Fibroblast of lung (primary cell): ENCODE measurements around the gene PGM2L1. TPM values are rescaled to one million over a fixed set of nuclear protein-coding genes. Genes with fewer than 3 reads are reported as not detected.

Experiments used
- DNase-seq, 2 donors: peaks; one replicate each; pipeline versions ENCODE4 v3.0.0 to v3.0.0-alpha.2; 2010; ENCODE audit warnings: low read depth in 2 of 2
- H2AFZ ChIP-seq: 2 replicates; pipeline ENCODE4 v1.5.1; 2012; ENCODE audit warnings: low read length, control low read depth, inconsistent platforms
- H3K27ac ChIP-seq: 2 replicates; pipeline ENCODE4 v1.5.1; 2011; ENCODE audit warnings: low read length, control low read depth; ENCODE audit not compliant: insufficient read depth
- H3K27me3 ChIP-seq: 2 replicates; pipeline ENCODE4 v1.5.1; 2011; ENCODE audit warnings: mild to moderate bottlenecking, low read length; ENCODE audit not compliant: control insufficient read depth, insufficient read depth
- H3K36me3 ChIP-seq: 2 replicates; pipeline ENCODE4 v1.5.1; 2011; ENCODE audit warnings: low read length; ENCODE audit not compliant: control insufficient read depth, insufficient read depth
- H3K4me1 ChIP-seq: 2 replicates; pipeline ENCODE4 v1.5.1; 2011; ENCODE audit warnings: low read length; ENCODE audit not compliant: control insufficient read depth, insufficient read depth; ENCODE audit errors: extremely low read depth
- H3K4me2 ChIP-seq: 2 replicates; pipeline ENCODE4 v1.5.1; 2011; ENCODE audit warnings: low read length, control low read depth; ENCODE audit not compliant: insufficient read depth; ENCODE audit errors: extremely low read depth
- H3K4me3 ChIP-seq, 4 experiments: fragments of 200-600 bp in 1 of 4; sonication (generic) in 1 of 4; replicated peaks in 1 of 4; 2 replicates each; pipeline ENCODE4 v1.5.1; 2011 to 2016; ENCODE audit warnings: low read length in 4 of 4, low read depth in 3 of 4, mild to moderate bottlenecking in 3 of 4, control low read depth in 2 of 4, inconsistent platforms in 1 of 4, mixed read lengths in 1 of 4; ENCODE audit not compliant: insufficient read depth in 1 of 4; ENCODE audit errors: control extremely low read depth in 1 of 4
- H3K79me2 ChIP-seq: 2 replicates; pipeline ENCODE4 v1.5.1; 2012; ENCODE audit warnings: mild to moderate bottlenecking, low read length, inconsistent platforms; ENCODE audit not compliant: control insufficient read depth, insufficient read depth
- H3K9ac ChIP-seq: 2 replicates; pipeline ENCODE4 v1.5.1; 2011; ENCODE audit warnings: mild to moderate bottlenecking, low read length, control low read depth; ENCODE audit not compliant: insufficient read depth
- H3K9me3 ChIP-seq: 2 replicates; pipeline ENCODE4 v1.5.1; 2012; ENCODE audit warnings: low read depth, low read length; ENCODE audit not compliant: control insufficient read depth, insufficient read depth
- H4K20me1 ChIP-seq: 2 replicates; pipeline ENCODE4 v1.5.1; 2011; ENCODE audit warnings: low read length; ENCODE audit not compliant: control insufficient read depth, insufficient read depth; ENCODE audit errors: extremely low read depth
- EZH2 ChIP-seq: IDR thresholded peaks from 2 replicates; pipeline ENCODE4 v1.5.1; 2012; ENCODE audit warnings: low read length, control low read depth, mild to moderate bottlenecking; ENCODE audit errors: missing control alignments
- polyA plus RNA-seq, 2 donors: library from polyadenylated mRNA; depleted of rRNA in 1 of 2; stranded (reverse) in 1 of 2; unstranded in 1 of 2; fragments of >200 nt; gene quantifications; 2 replicates each; pipeline ENCODE4 v1.2.1, GENCODE V29; 2011 to 2012; ENCODE audit warnings: missing spikeins in 1 of 2
- total RNA-seq: library from RNA; depleted of rRNA; stranded (reverse); fragments of >200 nt; gene quantifications from 2 replicates; pipeline ENCODE4 v1.2.1, GENCODE V29; 2014
- TF ChIP-seq, protein P1 (sequence below), 2 donors: IDR thresholded peaks in 1 of 2; conservative IDR thresholded peaks in 1 of 2; 1 replicate in 1 of 2; 2 replicates in 1 of 2; pipeline ENCODE4 v1.5.1; 2011 to 2012; ENCODE audit warnings: low read length in 2 of 2, control low read depth in 1 of 2, inconsistent platforms in 1 of 2, low read depth in 1 of 2, mild to moderate bottlenecking in 1 of 2

PGM2L1 gene
- total and polyA plus RNA-seq, 2 donors (not counting 1 experiment from before 2014, with no cell fraction given) = 1.4 to 4.1 TPM

DNA sequence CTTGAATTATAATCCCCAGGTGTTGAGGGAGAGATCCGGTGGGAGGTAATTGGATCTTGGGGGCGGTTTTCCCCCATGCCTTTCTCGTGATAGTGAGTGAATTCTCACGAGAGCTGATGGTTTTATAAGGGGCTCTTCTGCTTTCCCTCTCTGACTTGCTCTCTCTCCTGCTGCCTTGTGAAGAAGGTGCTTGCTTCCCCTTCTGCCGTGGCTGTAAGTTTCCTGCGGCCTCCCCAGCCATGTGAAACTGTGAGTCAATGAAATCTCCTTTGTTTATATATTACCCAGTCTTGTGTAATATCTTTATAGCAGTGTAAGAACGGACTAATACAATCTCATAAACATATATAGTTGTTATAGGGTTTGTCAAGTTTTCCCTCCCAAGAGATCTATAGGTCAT is 36.3 kb upstream of the PGM2L1 start:
- H3K9me3 ChIP-seq = no peaks in the 10 kb centered on the region
- no peaks in the 10 kb centered on the region for H3K4me1 ChIP-seq
- H3K9ac ChIP-seq = no peak overlapping the region
- no peak overlapping the region for H3K4me3 ChIP-seq
- H3K36me3 ChIP-seq = no peaks in the 10 kb centered on the region
- H3K27me3 ChIP-seq = no peaks in the 10 kb centered on the region
- H4K20me1 ChIP-seq = no peaks in the 10 kb centered on the region
- no peak overlapping the region for H2AFZ ChIP-seq
- TF ChIP-seq, protein P1, sequence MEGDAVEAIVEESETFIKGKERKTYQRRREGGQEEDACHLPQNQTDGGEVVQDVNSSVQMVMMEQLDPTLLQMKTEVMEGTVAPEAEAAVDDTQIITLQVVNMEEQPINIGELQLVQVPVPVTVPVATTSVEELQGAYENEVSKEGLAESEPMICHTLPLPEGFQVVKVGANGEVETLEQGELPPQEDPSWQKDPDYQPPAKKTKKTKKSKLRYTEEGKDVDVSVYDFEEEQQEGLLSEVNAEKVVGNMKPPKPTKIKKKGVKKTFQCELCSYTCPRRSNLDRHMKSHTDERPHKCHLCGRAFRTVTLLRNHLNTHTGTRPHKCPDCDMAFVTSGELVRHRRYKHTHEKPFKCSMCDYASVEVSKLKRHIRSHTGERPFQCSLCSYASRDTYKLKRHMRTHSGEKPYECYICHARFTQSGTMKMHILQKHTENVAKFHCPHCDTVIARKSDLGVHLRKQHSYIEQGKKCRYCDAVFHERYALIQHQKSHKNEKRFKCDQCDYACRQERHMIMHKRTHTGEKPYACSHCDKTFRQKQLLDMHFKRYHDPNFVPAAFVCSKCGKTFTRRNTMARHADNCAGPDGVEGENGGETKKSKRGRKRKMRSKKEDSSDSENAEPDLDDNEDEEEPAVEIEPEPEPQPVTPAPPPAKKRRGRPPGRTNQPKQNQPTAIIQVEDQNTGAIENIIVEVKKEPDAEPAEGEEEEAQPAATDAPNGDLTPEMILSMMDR (conservative IDR thresholded peaks at IDR 0.05 in 1 of 2, IDR thresholded peaks at IDR 0.05 in 1 of 2; ENCODE audit: low read depth in 1 of 2, low read length in 2 of 2) = no peak
- no peak for TF ChIP-seq EZH2
- no peak overlapping the region for H3K4me2 ChIP-seq
- H3K27ac ChIP-seq = no peak overlapping the region
- DNase-seq = peak in 1 of 2 donors; percentile 53
- no peaks in the 10 kb centered on the region for H3K79me2 ChIP-seq

DNA sequence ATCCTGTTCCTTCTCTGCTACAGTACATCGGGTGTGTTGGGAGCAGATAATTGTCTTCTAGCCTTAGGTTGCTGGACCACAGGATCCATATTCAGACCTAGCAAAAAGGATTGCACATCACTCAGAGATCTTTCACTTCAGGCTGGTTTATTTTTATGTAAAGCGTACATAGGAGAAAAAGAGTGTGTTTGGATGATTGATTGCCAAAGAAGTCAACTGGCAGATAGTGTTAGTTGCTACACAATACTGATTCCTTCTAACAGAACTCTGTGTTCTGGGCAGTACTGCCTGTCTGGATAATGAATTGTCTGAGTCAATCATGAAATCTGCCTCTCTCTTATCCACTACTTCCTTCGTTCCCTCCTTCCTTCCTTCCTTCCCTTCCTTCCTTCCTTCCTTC is 31.0 kb upstream of the PGM2L1 start:
- Histone ChIP-seq H3K4me2 (no peak overlapping the region), H3K4me1 (no peaks in the 10 kb centered on the region), H2AFZ (no peak overlapping the region), H3K9me3 (no peaks in the 10 kb centered on the region), H3K27ac (no peak overlapping the region), H3K4me3 (no peak overlapping the region), H3K9ac (no peak overlapping the region), H3K36me3 (no peaks in the 10 kb centered on the region), H3K27me3 (no peaks in the 10 kb centered on the region), H3K79me2 (no peaks in the 10 kb centered on the region), H4K20me1 (no peaks in the 10 kb centered on the region)
- TF ChIP-seq EZH2 = no peak
- TF ChIP-seq, protein P1 (conservative IDR thresholded peaks at IDR 0.05 in 1 of 2, IDR thresholded peaks at IDR 0.05 in 1 of 2; ENCODE audit: low read depth in 1 of 2, low read length in 2 of 2) = no peak
- no peak for DNase-seq

DNA sequence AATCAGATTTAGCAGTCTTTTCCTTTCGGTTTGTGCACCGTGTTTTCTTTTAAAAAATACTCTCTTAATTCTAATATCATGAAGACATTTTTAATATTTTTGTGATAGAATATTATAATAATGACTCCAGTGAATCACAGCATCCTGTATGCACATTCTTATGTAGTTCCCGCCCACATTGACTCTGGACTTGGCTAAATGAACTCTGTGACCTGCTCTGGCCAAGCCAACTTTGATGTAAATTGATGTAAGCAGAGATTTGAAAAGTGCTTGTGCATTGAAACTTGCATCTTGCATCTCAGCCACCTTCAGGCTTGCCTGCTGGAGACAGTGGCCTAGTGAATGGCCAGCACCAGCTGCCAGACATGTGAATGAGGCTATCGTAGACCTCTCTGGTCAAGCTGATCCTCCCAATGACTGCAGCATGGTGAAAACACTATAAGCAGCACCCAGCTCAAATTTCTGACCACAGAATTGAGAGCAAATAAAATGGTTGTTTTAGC is 29.2 kb upstream of the PGM2L1 start:
- Histone ChIP-seq H2AFZ (no peak overlapping the region), H3K36me3 (no peaks in the 10 kb centered on the region), H3K9ac (no peak overlapping the region), H3K4me2 (no peak overlapping the region), H3K4me1 (no peaks in the 10 kb centered on the region), H3K4me3 (no peak overlapping the region), H3K9me3 (no peaks in the 10 kb centered on the region), H3K27ac (no peak overlapping the region), H4K20me1 (no peaks in the 10 kb centered on the region), H3K79me2 (no peaks in the 10 kb centered on the region), H3K27me3 (no peaks in the 10 kb centered on the region)
- TF ChIP-seq, protein P1 (conservative IDR thresholded peaks at IDR 0.05 in 1 of 2, IDR thresholded peaks at IDR 0.05 in 1 of 2; ENCODE audit: low read depth in 1 of 2, low read length in 2 of 2) = no peak
- TF ChIP-seq EZH2 = no peak
- peak; percentile 24 to 30 for DNase-seq
